H9 (cell line): ENCODE results near the gene RBP4. TPM values are rescaled to one million over a fixed set of nuclear protein-coding genes. Genes with fewer than 3 reads are reported as not detected.

Experiments
- DNase-seq: peaks from one replicate; pipeline ENCODE4 v3.0.0-alpha.2; 2017
- H2AFZ ChIP-seq: one replicate; pipeline ENCODE4 v1.6.1; 2013; ENCODE audit warnings: mild to moderate bottlenecking, low read length, control low read depth, moderate library complexity
- H2AK5ac ChIP-seq: 2 replicates; pipeline ENCODE4 v1.6.1; 2013; ENCODE audit warnings: low read length, control low read depth, mixed read lengths; ENCODE audit not compliant: insufficient read length
- H2BK120ac ChIP-seq: one replicate; pipeline ENCODE4 v1.6.1; 2013; ENCODE audit warnings: low read depth, mild to moderate bottlenecking, low read length, control low read depth, inconsistent platforms; ENCODE audit not compliant: poor library complexity, severe bottlenecking
- H2BK12ac ChIP-seq: 2 replicates; pipeline ENCODE4 v1.6.1; 2013; ENCODE audit warnings: low read length, control low read depth, mixed read lengths, low read depth; ENCODE audit not compliant: insufficient read length
- H2BK15ac ChIP-seq: 2 replicates; pipeline ENCODE4 v1.6.1; 2013; ENCODE audit warnings: low read depth, low read length, control low read depth
- H2BK20ac ChIP-seq: one replicate; pipeline ENCODE4 v1.6.1; 2013; ENCODE audit warnings: low read depth, mild to moderate bottlenecking, low read length, control low read depth, inconsistent platforms; ENCODE audit not compliant: poor library complexity, severe bottlenecking
- H2BK5ac ChIP-seq: 2 replicates; pipeline ENCODE4 v1.6.1; 2013; ENCODE audit warnings: low read length, control low read depth, mixed read lengths; ENCODE audit not compliant: insufficient read length
- H3K14ac ChIP-seq: 2 replicates; pipeline ENCODE4 v1.6.1; 2013; ENCODE audit warnings: low read length, control low read depth; ENCODE audit not compliant: insufficient read depth
- H3K18ac ChIP-seq: 2 replicates; pipeline ENCODE4 v1.6.1; 2013; ENCODE audit warnings: low read depth, mild to moderate bottlenecking, mixed read lengths, low read length, control low read depth; ENCODE audit not compliant: insufficient read length
- H3K23ac ChIP-seq: 2 replicates; pipeline ENCODE4 v1.6.1; 2013; ENCODE audit warnings: low read length, control low read depth, mixed read lengths, low read depth; ENCODE audit not compliant: insufficient read length
- H3K23me2 ChIP-seq: 2 replicates; pipeline ENCODE4 v1.6.1; 2013; ENCODE audit warnings: low read depth, mild to moderate bottlenecking, mixed read lengths, low read length, control low read depth; ENCODE audit not compliant: insufficient read length, poor library complexity, severe bottlenecking
- H3K27ac ChIP-seq: 2 replicates; pipeline ENCODE4 v1.5.1; 2013; ENCODE audit warnings: low read length, control low read depth, mixed read lengths, low read depth; ENCODE audit not compliant: insufficient read length
- H3K27me3 ChIP-seq: 2 replicates; pipeline ENCODE4 v1.6.1; 2013; ENCODE audit warnings: low read length, control low read depth, inconsistent platforms; ENCODE audit not compliant: insufficient read depth
- H3K4ac ChIP-seq: 2 replicates; pipeline ENCODE4 v1.6.1; 2013; ENCODE audit warnings: low read depth, mild to moderate bottlenecking, control low read depth, inconsistent platforms, low read length, moderate library complexity
- H3K4me1 ChIP-seq: 2 replicates; pipeline ENCODE4 v1.6.1; 2013; ENCODE audit warnings: low read length, control low read depth, inconsistent platforms; ENCODE audit not compliant: insufficient read depth
- H3K4me2 ChIP-seq: 2 replicates; pipeline ENCODE4 v1.6.1; 2013; ENCODE audit warnings: low read length, control low read depth, mixed read lengths; ENCODE audit not compliant: insufficient read length, insufficient read depth
- H3K56ac ChIP-seq: 2 replicates; pipeline ENCODE4 v1.6.1; 2013; ENCODE audit warnings: low read depth, mild to moderate bottlenecking, mixed read lengths, low read length, control low read depth; ENCODE audit not compliant: insufficient read length
- H3K79me1 ChIP-seq: 2 replicates; pipeline ENCODE4 v1.6.1; 2013; ENCODE audit warnings: low read depth, mild to moderate bottlenecking, moderate library complexity, low read length, control low read depth, inconsistent platforms; ENCODE audit not compliant: insufficient read depth, poor library complexity, severe bottlenecking
- H3K79me2 ChIP-seq: 2 replicates; pipeline ENCODE4 v1.6.1; 2013; ENCODE audit warnings: low read length, control low read depth, inconsistent platforms; ENCODE audit not compliant: insufficient read depth
- H3K9ac ChIP-seq: 2 replicates; pipeline ENCODE4 v1.6.1; 2013; ENCODE audit warnings: low read length, control low read depth, mixed read lengths; ENCODE audit not compliant: insufficient read length; ENCODE audit errors: extremely low read depth
- H3K9me3 ChIP-seq: one replicate; pipeline ENCODE4 v1.6.1; 2013; ENCODE audit warnings: low read depth, low read length, inconsistent platforms; ENCODE audit not compliant: control insufficient read depth
- H3T11ph ChIP-seq: one replicate; pipeline ENCODE4 v1.6.1; 2013; ENCODE audit warnings: mild to moderate bottlenecking, low read length, control low read depth, inconsistent platforms
- H4K20me1 ChIP-seq: one replicate; pipeline ENCODE4 v1.6.1; 2013; ENCODE audit not compliant: control insufficient read depth, insufficient read length, insufficient read depth
- H4K5ac ChIP-seq: 2 replicates; pipeline ENCODE4 v1.6.1; 2013; ENCODE audit warnings: low read depth, mild to moderate bottlenecking, mixed read lengths, low read length, control low read depth; ENCODE audit not compliant: insufficient read length
- H4K8ac ChIP-seq: replicated peaks from 2 replicates; pipeline ENCODE4 v1.6.1; 2013; ENCODE audit warnings: low read length, control low read depth, mixed read lengths, low read depth; ENCODE audit not compliant: insufficient read length
- H4K91ac ChIP-seq: 2 replicates; pipeline ENCODE4 v1.6.1; 2013; ENCODE audit warnings: low read depth, mild to moderate bottlenecking, moderate library complexity, mixed read lengths, low read length, control low read depth; ENCODE audit not compliant: insufficient read length
- H3K27ac Mint-ChIP-seq, 3 experiments: 2 replicates in 2 of 3; 3 replicates in 1 of 3; pipeline ENCODE4 v1.8.0; 2020 to 2021; ENCODE audit warnings: mixed read lengths in 3 of 3, mild to moderate bottlenecking in 1 of 3, moderate library complexity in 1 of 3
- H3K27me3 Mint-ChIP-seq: 2 replicates; pipeline ENCODE4 v1.8.0; 2021; ENCODE audit warnings: low read depth, mild to moderate bottlenecking, moderate library complexity, mixed read lengths
- H3K36me3 Mint-ChIP-seq, 3 experiments: 2 replicates in 2 of 3; 3 replicates in 1 of 3; pipeline ENCODE4 v1.8.0; 2020 to 2021; ENCODE audit warnings: low read depth in 3 of 3, mixed read lengths in 3 of 3; ENCODE audit not compliant: insufficient read depth in 1 of 3
- H3K4me1 Mint-ChIP-seq, 2 experiments: 2 replicates each; pipeline ENCODE4 v1.8.0; 2020; ENCODE audit warnings: mixed read lengths in 2 of 2
- H3K4me3 Mint-ChIP-seq, 2 experiments: 2 replicates in 1 of 2; 3 replicates in 1 of 2; pipeline ENCODE4 v1.8.0; 2020 to 2021; ENCODE audit warnings: mild to moderate bottlenecking in 2 of 2, mixed read lengths in 2 of 2, moderate library complexity in 1 of 2
- H3K9me3 Mint-ChIP-seq, 2 experiments: 2 replicates in 1 of 2; 3 replicates in 1 of 2; pipeline ENCODE4 v1.8.0; 2020; ENCODE audit warnings: mild to moderate bottlenecking in 2 of 2, mixed read lengths in 2 of 2, moderate library complexity in 1 of 2
- CTCF ChIP-seq: fragments of 200-600 bp; sonication (generic); conservative IDR thresholded peaks from 3 replicates; pipeline ENCODE4 v1.8.0; 2021; ENCODE audit warnings: antibody characterized with exemption, mild to moderate bottlenecking
- WGBS: extraction: QIAGEN DNeasy Blood & Tissue Kit; methylation state at CpG from one replicate; pipeline ENCODE4 v1.1.7; 2013; ENCODE audit warnings: missing lambda C conversion rate, low lambda C conversion rate, mixed read lengths; ENCODE audit not compliant: insufficient read length; ENCODE audit errors: extremely low coverage; 5-methylcytosine and 5-hydroxymethylcytosine counted together
- total RNA-seq: library from RNA; stranded (reverse); gene quantifications from 2 replicates; pipeline ENCODE4 v1.2.1, GENCODE V29; 2021

Gene RBP4
- total RNA-seq, 1 experiment from 2014 or later: not detected

GRCh38 chr10:93601774-93602162 lies 733 bp upstream of the RBP4 start:
- Mint-ChIP-seq H3K4me3 (peak overlapping the region; percentile 44 to 74), H3K4me1 (peaks cover 10% of the 10 kb centered on the region in 2 experiments), H3K9me3 (no peaks in the 10 kb centered on the region), H3K27ac (no peak overlapping the region), H3K27me3 (peaks cover 81% of the 10 kb centered on the region), H3K36me3 (no peaks in the 10 kb centered on the region; a peak in 1 of 7 replicates)
- Histone ChIP-seq H3K56ac (no peak overlapping the region), H2AK5ac (no peak overlapping the region), H4K5ac (no peak overlapping the region), H3K14ac (no peak overlapping the region), H3K4me1 (no peaks in the 10 kb centered on the region), H4K91ac (no peak overlapping the region), H3K27ac (no peak overlapping the region), H2BK12ac (no peak overlapping the region), H3K23ac (no peak overlapping the region), H2BK20ac (no peak overlapping the region), H3K4ac (no peak overlapping the region), H3K79me1 (no peaks in the 10 kb centered on the region), H2AFZ (no peak overlapping the region), H3K27me3 (peaks cover 24% of the 10 kb centered on the region), H3K4me2 (peak overlapping the region; percentile 71), H2BK15ac (no peak overlapping the region), H2BK120ac (no peak overlapping the region), H4K8ac (no peak overlapping the region), H3K23me2 (peaks cover 7% of the 10 kb centered on the region), H4K20me1 (no peaks in the 10 kb centered on the region), H3K9ac (no peak overlapping the region), H2BK5ac (no peak overlapping the region), H3K79me2 (no peaks in the 10 kb centered on the region), H3K9me3 (no peaks in the 10 kb centered on the region), H3T11ph (no peak overlapping the region), H3K18ac (no peak overlapping the region)
- WGBS: no CpG with 5 or more reads among the region's 7 CpGs
- no peak for DNase-seq
- TF ChIP-seq CTCF: no peak
